ENCODE results near the gene ITIH4. TPM values are rescaled to one million over a fixed set of nuclear protein-coding genes. Genes with fewer than 3 reads are reported as not detected.

ITIH4 gene
- total and polyA plus RNA-seq, 2 experiments from 2014 or later = 55.9 to 91.3 TPM

DNA sequence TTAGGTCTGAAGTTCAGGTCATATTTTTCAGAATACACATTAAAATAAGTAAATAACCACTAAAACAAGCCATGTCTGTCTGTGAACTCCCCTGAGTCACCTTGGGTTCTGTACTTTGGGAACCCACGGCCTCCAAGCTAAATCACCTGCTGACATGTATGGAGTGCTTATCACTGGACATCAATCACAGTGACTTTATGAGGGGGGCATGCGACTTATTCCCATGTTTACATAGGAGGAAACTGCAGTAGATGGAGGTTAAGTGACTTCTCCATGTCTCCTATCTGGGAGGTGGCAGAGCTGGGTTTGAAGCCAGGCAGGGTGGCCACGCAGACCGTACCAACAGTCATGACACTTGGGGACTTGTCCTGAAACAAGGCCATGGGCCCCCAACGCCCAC is 8.1 kb downstream of the ITIH4 start:
- WGBS (ENCODE audit: low lambda C conversion rate, missing lambda C conversion rate) = 74% methylated on average over 5 of the region's 5 CpGs
- H3K27ac ChIP-seq = no peak overlapping the region
- no peaks in the 10 kb centered on the region for H3K79me2 ChIP-seq
- no peak overlapping the region for H3K4me2 ChIP-seq
- no peak overlapping the region for H3K4me3 ChIP-seq
- no peaks in the 10 kb centered on the region for H3K36me3 ChIP-seq (replicated peaks; ENCODE audit: insufficient read depth, low read depth)
- H3K4me1 ChIP-seq (ENCODE audit: insufficient read depth) = no peaks in the 10 kb centered on the region
- H4K20me1 ChIP-seq (ENCODE audit: insufficient read depth, poor library complexity, severe bottlenecking) = no peaks in the 10 kb centered on the region
- TF ChIP-seq, protein P1, sequence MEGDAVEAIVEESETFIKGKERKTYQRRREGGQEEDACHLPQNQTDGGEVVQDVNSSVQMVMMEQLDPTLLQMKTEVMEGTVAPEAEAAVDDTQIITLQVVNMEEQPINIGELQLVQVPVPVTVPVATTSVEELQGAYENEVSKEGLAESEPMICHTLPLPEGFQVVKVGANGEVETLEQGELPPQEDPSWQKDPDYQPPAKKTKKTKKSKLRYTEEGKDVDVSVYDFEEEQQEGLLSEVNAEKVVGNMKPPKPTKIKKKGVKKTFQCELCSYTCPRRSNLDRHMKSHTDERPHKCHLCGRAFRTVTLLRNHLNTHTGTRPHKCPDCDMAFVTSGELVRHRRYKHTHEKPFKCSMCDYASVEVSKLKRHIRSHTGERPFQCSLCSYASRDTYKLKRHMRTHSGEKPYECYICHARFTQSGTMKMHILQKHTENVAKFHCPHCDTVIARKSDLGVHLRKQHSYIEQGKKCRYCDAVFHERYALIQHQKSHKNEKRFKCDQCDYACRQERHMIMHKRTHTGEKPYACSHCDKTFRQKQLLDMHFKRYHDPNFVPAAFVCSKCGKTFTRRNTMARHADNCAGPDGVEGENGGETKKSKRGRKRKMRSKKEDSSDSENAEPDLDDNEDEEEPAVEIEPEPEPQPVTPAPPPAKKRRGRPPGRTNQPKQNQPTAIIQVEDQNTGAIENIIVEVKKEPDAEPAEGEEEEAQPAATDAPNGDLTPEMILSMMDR (IDR thresholded peaks at IDR 0.05; ENCODE audit: poor library complexity) = no peak
- no peak for TF ChIP-seq EZH2phosphoT487 (IDR thresholded peaks at IDR 0.05; ENCODE audit: low read depth, severe bottlenecking, unreplicated experiment)
- TF ChIP-seq EZH2 (IDR thresholded peaks at IDR 0.05; ENCODE audit: borderline replicate concordance) = no peak
- no peaks in the 10 kb centered on the region for H3K27me3 ChIP-seq
- no peaks in the 10 kb centered on the region for H3K9me3 ChIP-seq (ENCODE audit: low read depth)
- H3K9me2 ChIP-seq (replicated peaks; ENCODE audit: insufficient read depth) = no peaks in the 10 kb centered on the region
- no peak overlapping the region for H2AFZ ChIP-seq
- DNase-seq (ENCODE audit: low spot score) = no peak

DNA sequence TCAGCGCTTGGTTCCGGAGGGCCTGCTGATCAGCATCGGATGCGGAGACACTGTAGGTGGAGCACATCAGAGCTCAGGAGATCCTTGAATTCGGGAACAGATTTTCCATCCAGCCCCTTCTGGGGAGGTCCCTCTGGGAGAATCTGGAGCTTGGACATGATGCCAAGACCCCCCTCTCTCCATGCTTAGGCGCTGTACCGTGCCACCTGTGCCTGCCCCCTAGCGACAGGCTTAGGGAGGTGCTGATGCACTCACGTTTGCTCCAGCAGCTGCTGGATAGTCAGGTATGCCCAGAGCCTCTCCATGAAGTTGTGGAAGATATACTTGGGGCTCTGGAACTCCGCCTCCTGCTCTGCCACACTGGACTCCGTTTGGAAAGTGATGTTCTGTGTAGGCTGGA is 9.7 kb downstream of the ITIH4 start:
- DNase-seq (ENCODE audit: low spot score) = peak; percentile 51

DNA sequence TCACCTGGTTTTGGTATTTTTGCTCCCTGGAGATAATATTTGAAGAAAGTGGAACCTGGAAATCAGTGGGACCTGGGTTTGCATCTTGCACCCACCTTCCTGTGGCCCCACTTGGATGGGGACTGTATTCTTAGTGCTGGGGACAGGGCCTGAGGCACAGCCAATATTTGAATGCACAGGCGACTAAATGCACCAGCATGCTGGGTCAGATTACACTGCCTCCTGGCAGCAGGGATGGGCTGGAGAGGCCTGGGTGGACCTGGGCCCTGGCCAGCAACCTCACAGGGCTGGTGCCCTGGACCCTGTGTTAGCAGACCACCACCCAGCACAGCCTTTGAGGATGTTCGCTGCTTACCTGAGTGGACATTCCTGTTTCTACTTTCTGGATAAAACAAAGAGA is 10.5 kb downstream of the ITIH4 start:
- Histone ChIP-seq H3K27me3 (no peaks in the 10 kb centered on the region), H3K27ac (no peak overlapping the region), H2AFZ (no peak overlapping the region), H4K20me1 (ENCODE audit: insufficient read depth, poor library complexity, severe bottlenecking) (no peaks in the 10 kb centered on the region), H3K9me2 (replicated peaks; ENCODE audit: insufficient read depth) (no peaks in the 10 kb centered on the region), H3K9me3 (ENCODE audit: low read depth) (no peaks in the 10 kb centered on the region), H3K4me1 (ENCODE audit: insufficient read depth) (no peaks in the 10 kb centered on the region), H3K4me2 (no peak overlapping the region), H3K4me3 (no peak overlapping the region), H3K79me2 (no peaks in the 10 kb centered on the region), H3K36me3 (replicated peaks; ENCODE audit: insufficient read depth, low read depth) (no peaks in the 10 kb centered on the region)
- no peak for DNase-seq (ENCODE audit: low spot score)
- TF ChIP-seq EZH2phosphoT487 (IDR thresholded peaks at IDR 0.05; ENCODE audit: low read depth, severe bottlenecking, unreplicated experiment) (no peak), EZH2 (IDR thresholded peaks at IDR 0.05; ENCODE audit: borderline replicate concordance) (no peak)
- TF ChIP-seq, protein P1 (IDR thresholded peaks at IDR 0.05; ENCODE audit: poor library complexity) = no peak
- WGBS (ENCODE audit: low lambda C conversion rate, missing lambda C conversion rate) = 80% methylated on average over 2 of the region's 2 CpGs

More for the DNA sequence above, 9.7 kb downstream of the ITIH4 start:
- WGBS (ENCODE audit: low lambda C conversion rate, missing lambda C conversion rate) = 60% methylated on average over 11 of the region's 11 CpGs
- no peaks in the 10 kb centered on the region for H3K79me2 ChIP-seq
- no peak overlapping the region for H3K4me3 ChIP-seq
- no peaks in the 10 kb centered on the region for H3K9me2 ChIP-seq (replicated peaks; ENCODE audit: insufficient read depth)
- no peak for TF ChIP-seq EZH2phosphoT487 (IDR thresholded peaks at IDR 0.05; ENCODE audit: low read depth, severe bottlenecking, unreplicated experiment)
- TF ChIP-seq, protein P1 (IDR thresholded peaks at IDR 0.05; ENCODE audit: poor library complexity) = peak; percentile 42
- H4K20me1 ChIP-seq (ENCODE audit: insufficient read depth, poor library complexity, severe bottlenecking) = no peaks in the 10 kb centered on the region
- no peaks in the 10 kb centered on the region for H3K4me1 ChIP-seq (ENCODE audit: insufficient read depth)
- no peak overlapping the region for H2AFZ ChIP-seq
- H3K27me3 ChIP-seq = no peaks in the 10 kb centered on the region
- H3K36me3 ChIP-seq (replicated peaks; ENCODE audit: insufficient read depth, low read depth) = no peaks in the 10 kb centered on the region
- H3K9me3 ChIP-seq (ENCODE audit: low read depth) = no peaks in the 10 kb centered on the region
- H3K27ac ChIP-seq = no peak overlapping the region
- no peak overlapping the region for H3K4me2 ChIP-seq

DNA sequence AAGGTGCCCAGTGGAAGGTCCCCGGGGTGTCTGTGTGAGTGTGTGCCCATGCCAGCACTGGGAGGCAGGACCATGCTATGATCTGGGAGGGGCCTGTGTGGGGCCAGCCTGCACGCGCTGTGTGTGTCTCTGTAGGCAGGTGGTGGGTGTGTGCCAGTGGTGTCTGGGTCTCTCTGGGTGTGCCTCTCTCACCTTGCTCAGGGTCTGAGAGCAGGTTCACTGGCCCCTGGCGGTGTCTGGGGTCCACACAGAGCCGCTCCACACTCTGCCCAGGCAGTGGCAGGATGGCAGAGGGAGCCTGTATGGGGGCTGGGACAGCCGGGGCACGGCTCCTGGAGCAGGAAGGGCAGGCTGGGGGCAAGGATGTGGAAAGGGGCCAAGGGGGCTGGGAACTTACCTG is 12.6 kb downstream of the ITIH4 start:
- DNase-seq (ENCODE audit: low spot score) = no peak
- Histone ChIP-seq H2AFZ (no peak overlapping the region), H3K4me1 (ENCODE audit: insufficient read depth) (no peaks in the 10 kb centered on the region), H3K27ac (no peak overlapping the region), H3K9me2 (replicated peaks; ENCODE audit: insufficient read depth) (no peaks in the 10 kb centered on the region), H3K4me3 (no peak overlapping the region), H3K79me2 (no peaks in the 10 kb centered on the region), H3K4me2 (no peak overlapping the region), H3K9me3 (ENCODE audit: low read depth) (no peaks in the 10 kb centered on the region), H4K20me1 (ENCODE audit: insufficient read depth, poor library complexity, severe bottlenecking) (no peaks in the 10 kb centered on the region), H3K27me3 (no peaks in the 10 kb centered on the region), H3K36me3 (replicated peaks; ENCODE audit: insufficient read depth, low read depth) (no peaks in the 10 kb centered on the region)
- WGBS (ENCODE audit: low lambda C conversion rate, missing lambda C conversion rate) = 97% methylated on average over 5 of the region's 7 CpGs
- TF ChIP-seq, protein P1 (IDR thresholded peaks at IDR 0.05; ENCODE audit: poor library complexity) = no peak
- TF ChIP-seq EZH2phosphoT487 (IDR thresholded peaks at IDR 0.05; ENCODE audit: low read depth, severe bottlenecking, unreplicated experiment) = no peak
- TF ChIP-seq EZH2 (IDR thresholded peaks at IDR 0.05; ENCODE audit: borderline replicate concordance) = no peak
